T-helper 2 cell (primary cell): Measurements from ENCODE around the gene FUNDC1.
"Not testable (repeated sequence)": the region's sequence is repeated elsewhere in the genome, so short reads cannot be mapped to it uniquely, and the experiment has no call there.

Experiments used
- DNase-seq, 5 experiments: peaks; one replicate each; pipeline versions ENCODE4 v3.0.0 to v3.0.0-alpha.2; 2012 to 2022
- total RNA-seq, 2 donors: gene quantifications; one replicate each; lab custom pipeline; 2026; lab: John Stamatoyannopoulos, UW

FUNDC1 gene, protein sequence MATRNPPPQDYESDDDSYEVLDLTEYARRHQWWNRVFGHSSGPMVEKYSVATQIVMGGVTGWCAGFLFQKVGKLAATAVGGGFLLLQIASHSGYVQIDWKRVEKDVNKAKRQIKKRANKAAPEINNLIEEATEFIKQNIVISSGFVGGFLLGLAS
- total RNA-seq = 3.7 to 6.5 reads per million in 2 donors

DNA sequence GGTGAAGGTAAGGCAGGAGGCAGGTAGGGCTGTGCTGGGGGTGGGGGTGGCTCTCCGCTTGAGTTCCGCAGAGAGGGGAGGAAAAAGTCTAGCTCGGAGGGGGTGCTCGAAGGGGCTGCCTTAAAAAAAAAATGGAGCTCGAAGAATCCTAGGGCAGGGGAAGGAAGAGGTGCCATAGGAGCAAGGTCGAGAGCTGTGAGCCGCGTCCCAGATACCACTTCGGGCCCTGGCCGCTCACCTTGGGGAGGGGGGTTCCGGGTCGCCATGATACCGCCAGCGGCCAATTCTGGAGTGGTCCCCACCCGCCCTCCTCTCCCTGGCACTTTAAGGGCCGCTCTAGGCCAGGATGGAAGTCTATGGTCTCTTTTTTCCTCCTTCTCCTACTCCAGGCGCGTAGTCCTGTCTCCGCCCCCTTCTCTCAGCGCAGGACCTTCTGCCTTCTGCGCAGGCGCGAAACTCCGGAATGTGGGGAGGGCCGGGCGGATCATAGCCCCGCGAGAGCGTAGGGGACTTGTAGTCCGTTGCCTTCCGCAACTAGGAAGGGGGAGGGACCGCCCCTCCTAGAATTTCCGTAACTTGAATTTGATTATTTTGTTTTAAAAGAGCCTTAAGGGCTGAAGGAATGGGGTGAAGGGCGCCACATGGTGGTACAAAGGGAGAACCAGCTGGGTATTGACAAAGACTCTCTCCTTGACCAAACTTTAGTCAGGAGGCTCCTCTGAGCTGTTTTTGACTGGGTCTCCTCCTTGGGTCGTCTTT lies at the start of gene FUNDC1:
TSS of gene FUNDC1 (minus strand) at position 293 of the 759 bp plus-strand sequence. CDS start at position 266, 27 bp downstream.
- DNase-seq = peak; percentile 74 to 92 (median 86)

DNA sequence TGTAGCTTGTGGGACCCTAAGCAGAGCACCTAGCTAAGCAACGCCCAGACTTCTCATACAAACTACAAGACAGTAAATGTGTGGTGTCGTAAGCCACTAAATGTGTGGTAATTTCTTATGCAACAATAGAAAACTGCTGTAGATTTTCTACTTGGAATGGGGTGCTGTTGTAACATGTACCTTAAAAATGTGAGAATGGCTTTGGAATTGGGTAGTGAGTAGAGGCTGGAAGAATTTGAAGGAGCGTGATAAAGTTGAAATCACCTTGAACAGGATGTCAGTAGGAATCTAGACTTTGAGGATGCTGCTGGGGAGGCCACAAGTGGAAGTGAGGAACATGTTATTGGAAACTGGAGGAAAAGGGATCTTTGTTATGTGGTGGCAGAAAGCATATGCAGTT lies 43.2 kb upstream of the FUNDC1 start:
- DNase-seq = no peak

GRCh38 chrX:44580466-44580865 lies 37.8 kb upstream of the FUNDC1 start:
- no peak for DNase-seq

DNA sequence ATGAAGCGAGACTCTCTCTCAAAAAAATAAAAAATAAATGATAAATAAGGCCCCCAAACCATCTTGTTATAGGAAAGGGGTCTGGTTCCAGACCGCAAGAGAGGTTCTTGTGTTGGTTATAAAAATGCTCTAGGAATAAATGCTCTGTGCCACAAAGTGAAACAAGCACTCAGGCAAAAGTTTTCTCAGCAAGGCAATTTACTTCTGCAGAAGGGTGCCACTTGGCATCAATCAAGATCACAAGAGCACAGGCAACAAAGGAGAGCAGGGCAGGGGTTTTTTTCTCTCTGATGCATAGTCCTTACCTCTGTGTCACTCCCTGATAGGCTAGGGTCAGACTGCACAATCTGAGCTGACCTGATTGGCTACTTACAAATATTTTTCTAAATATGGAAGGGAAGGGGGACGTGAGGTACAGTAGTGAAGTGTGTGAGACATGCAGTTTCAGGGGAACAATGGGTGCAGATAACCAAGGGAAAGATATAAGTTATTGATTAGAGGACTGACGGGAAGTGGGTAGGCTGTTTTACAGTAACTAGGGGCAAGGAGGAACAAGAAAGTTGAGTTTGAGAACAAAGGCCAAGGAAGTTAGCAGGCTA lies 29.8 kb upstream of the FUNDC1 start:
- no peak for DNase-seq

DNA sequence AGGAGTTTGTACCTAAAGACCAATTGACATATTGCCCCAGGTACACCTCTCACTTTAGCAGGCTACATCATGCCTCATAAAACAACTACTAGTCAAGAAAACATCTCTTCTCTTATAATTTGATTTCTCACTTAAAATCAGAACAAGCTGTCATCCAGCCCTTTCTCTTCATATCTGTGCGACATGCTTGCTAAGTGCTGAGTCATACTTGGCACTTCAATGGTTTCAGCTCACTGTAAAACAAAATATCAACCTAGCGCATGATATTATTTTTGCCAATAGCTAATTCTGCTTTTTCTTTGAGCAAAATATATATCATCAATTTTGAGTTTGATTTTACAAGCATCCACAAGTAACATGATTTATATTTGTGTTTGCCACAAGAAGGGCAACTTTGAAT lies 27.9 kb upstream of the FUNDC1 start:
- peak in 1 of 5 experiments; percentile 8 for DNase-seq

DNA sequence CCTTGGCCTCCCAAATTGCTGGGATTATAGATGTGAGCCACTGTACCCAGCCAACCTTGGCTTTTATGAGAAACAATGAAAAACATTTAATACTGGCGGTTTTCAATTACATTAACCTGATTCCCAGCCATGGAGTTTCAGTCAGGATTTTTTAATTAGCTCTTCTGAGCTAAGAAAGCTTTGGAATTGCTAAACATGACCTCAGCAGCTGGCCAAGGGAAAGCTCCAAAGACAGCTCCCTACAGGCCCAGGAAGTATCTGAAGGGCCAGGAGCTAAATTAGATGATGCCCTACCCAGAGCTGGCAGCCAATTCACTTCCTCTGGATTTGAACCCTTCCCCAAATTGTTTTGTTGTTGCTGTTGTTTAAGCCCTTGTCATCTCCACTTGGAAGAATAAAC lies 26.5 kb upstream of the FUNDC1 start:
- DNase-seq = no peak

- DNase-seq = no peak
Observed at GRCh38 chrX:44568196-44568595, 25.5 kb upstream of the FUNDC1 start.

DNA sequence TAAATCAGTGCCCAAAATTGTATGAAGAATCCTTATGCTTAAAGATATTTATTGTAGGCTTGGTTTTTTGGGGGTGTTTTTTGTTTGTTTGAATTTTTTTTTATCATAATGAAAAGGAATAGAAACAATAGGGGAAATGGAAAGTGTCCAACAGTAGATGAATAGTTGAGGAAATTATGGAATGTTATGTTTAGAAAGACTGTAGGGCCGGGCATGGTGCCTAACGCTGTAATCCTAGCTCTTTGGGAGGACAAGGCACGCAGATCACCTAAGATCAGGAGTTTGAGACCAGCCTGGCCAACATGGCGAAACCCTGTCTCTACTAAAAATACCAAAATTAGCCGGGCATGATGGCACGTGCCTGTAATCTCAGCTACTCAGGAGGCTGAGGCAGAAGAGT lies 19.2 kb upstream of the FUNDC1 start:
- DNase-seq = not testable (repeated sequence)

- DNase-seq = no peak
Observed at GRCh38 chrX:44550563-44550962, 7.9 kb upstream of the FUNDC1 start.

DNA sequence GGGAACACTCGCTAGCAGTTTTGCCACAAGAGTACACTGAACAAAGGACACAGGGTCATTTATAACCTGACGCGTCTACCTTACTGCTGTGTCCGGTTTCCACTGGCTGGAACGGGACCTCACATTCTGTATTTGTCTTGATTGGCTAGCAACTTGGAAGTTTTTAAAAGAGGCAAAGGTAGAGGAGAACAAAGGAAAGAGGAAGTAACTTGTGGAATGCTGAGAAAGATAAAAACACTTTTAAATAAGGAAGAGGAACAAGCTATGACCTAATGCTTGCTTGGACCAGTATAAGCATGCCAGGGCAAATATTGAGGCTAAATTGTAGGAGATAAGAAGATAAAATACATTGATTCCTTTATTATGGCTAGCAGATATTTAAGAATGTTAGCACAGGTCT lies 2.8 kb upstream of the FUNDC1 start:
- DNase-seq = not testable (repeated sequence)

- no peak for DNase-seq
Observed at GRCh38 chrX:44544036-44544435, 1.4 kb upstream of the FUNDC1 start.

- DNase-seq = no peak
Observed at GRCh38 chrX:44536198-44536597, 6.5 kb downstream of the FUNDC1 start.

- no peak for DNase-seq
Observed at GRCh38 chrX:44529310-44529709, 13.3 kb downstream of the FUNDC1 start.

- no peak for DNase-seq
Observed at GRCh38 chrX:44514272-44514671, 28.4 kb downstream of the FUNDC1 start.

DNA sequence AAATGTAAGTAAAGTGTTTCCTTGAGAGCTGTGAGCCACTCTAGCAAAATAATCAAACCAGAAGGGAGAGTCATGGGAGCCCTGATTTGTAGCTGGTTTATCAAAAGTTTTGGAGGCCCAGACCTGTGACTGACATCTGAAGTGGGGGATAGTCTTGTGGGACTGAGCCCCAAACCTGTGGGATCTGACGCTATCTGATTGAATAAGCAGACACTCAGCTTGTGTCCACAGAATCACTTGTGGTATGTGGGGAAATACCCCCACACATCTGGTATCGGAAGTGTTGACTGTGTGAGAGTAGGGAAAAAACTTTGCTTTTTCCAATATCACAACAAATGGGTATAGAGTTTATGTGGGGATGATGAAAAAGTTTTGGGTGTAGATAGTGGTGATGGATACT lies 35.4 kb downstream of the FUNDC1 start:
- DNase-seq = peak in 1 of 5 experiments; percentile 44

GRCh38 chrX:44506678-44507077 lies 36.0 kb downstream of the FUNDC1 start:
- no peak for DNase-seq

GRCh38 chrX:44503560-44503959 lies 39.1 kb downstream of the FUNDC1 start:
- DNase-seq = no peak

DNA sequence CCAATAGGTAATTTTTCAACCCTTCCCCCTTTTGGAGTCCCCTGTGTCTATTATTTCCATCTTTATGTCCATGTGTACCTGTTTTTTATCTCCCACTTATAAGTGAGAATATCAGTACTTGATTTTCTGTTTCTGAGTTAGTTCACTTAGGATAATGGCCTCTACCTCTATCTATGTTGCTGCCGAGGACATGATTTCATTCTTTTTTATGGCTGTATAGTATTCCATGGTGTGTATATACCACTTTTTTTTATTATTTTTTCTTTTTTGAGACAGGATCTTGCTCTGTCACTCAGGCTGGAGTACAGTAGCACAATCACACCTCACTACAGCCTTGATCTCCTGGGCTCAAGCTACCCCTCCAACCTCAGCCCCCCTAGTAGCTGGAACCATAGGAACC lies 47.6 kb downstream of the FUNDC1 start:
- no peak for DNase-seq

GRCh38 chrX:44494357-44494756 lies 48.3 kb downstream of the FUNDC1 start:
- DNase-seq = peak in 1 of 5 experiments; percentile 66

- no peak for DNase-seq
Observed at GRCh38 chrX:44489515-44489914, 53.1 kb downstream of the FUNDC1 start.

DNA sequence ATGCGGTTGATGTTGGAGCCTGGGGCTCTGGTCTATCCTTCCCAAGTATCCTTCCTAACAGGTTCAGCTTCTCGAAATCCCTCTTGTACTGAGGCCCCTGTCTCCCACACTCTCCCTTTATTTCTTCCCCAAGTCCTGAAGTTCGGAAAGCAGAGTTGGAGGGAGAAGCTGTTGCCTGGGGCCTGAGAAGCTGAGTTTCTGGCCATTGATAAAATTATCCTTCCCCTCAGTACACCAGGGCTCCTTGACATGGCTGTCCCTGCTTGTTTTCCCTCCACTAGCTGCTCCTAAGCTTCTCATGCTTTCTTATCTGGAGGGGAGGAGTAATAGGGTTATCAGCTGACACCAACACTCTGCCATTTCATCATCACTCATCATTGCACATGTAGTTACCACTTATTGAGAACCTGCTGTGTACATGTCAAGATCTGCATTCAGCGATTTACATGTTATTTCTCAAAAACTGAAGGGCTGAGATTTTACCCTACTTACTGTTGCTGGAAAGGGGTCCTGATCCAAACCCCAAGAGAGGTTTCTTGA lies 58.0 kb downstream of the FUNDC1 start:
- no peak for DNase-seq

GRCh38 chrX:44483965-44484606 lies 58.6 kb downstream of the FUNDC1 start:
- no peak for DNase-seq

- DNase-seq = no peak
Observed at GRCh38 chrX:44482575-44482974, 60.1 kb downstream of the FUNDC1 start.
